Measurements from ENCODE around the gene KLHDC2.
"Not testable (repeated sequence)": the region's sequence is repeated elsewhere in the genome, so short reads cannot be mapped to it uniquely, and the experiment has no call there.

The KLHDC2 gene

GRCh38 chr14:49767571-49768300, at the start of gene KLHDC2:
TSS of gene KLHDC2 (plus strand) at chr14:49768153. CDS start at chr14:49768469, 316 bp downstream.
- peak; percentile 76 for DNase-seq (ENCODE audit: low spot score)

GRCh38 chr14:49720744-49721143, 47.2 kb upstream of the KLHDC2 start:
- DNase-seq (ENCODE audit: low spot score), result no peak

GRCh38 chr14:49721733-49722435, 46.1 kb upstream of the KLHDC2 start:
- DNase-seq (ENCODE audit: low spot score), result not testable (repeated sequence)

GRCh38 chr14:49727171-49727570, 40.8 kb upstream of the KLHDC2 start:
- no peak for DNase-seq (ENCODE audit: low spot score)

GRCh38 chr14:49732896-49733295, 35.1 kb upstream of the KLHDC2 start:
- DNase-seq (ENCODE audit: low spot score), result no peak

- no peak for DNase-seq (ENCODE audit: low spot score)
Observed at GRCh38 chr14:49733836-49734235, 34.1 kb upstream of the KLHDC2 start.

GRCh38 chr14:49735669-49736068, 32.3 kb upstream of the KLHDC2 start:
- not testable (repeated sequence) for DNase-seq (ENCODE audit: low spot score)

GRCh38 chr14:49745191-49745590, 22.8 kb upstream of the KLHDC2 start:
- DNase-seq (ENCODE audit: low spot score), result no peak

GRCh38 chr14:49746476-49746875, 21.5 kb upstream of the KLHDC2 start:
- not testable (repeated sequence) for DNase-seq (ENCODE audit: low spot score)

- DNase-seq (ENCODE audit: low spot score), result no peak
Observed at GRCh38 chr14:49754570-49755097, 13.3 kb upstream of the KLHDC2 start.

GRCh38 chr14:49755378-49755777, 12.6 kb upstream of the KLHDC2 start:
- no peak for DNase-seq (ENCODE audit: low spot score)

GRCh38 chr14:49761839-49762551, 6.0 kb upstream of the KLHDC2 start:
- DNase-seq (ENCODE audit: low spot score), result no peak

- no peak for DNase-seq (ENCODE audit: low spot score)
Observed at GRCh38 chr14:49766839-49767238, 1.1 kb upstream of the KLHDC2 start.

- DNase-seq (ENCODE audit: low spot score), result no peak
Observed at GRCh38 chr14:49767270-49767570, 733 bp upstream of the KLHDC2 start.

- DNase-seq (ENCODE audit: low spot score), result peak; percentile 34
Observed at GRCh38 chr14:49768301-49769121, 558 bp downstream of the KLHDC2 start.

GRCh38 chr14:49769171-49769570, 1.2 kb downstream of the KLHDC2 start:
- peak; percentile 29 for DNase-seq (ENCODE audit: low spot score)

GRCh38 chr14:49769581-49770211, 1.7 kb downstream of the KLHDC2 start:
- no peak for DNase-seq (ENCODE audit: low spot score)

- DNase-seq (ENCODE audit: low spot score), result peak; percentile 34
Observed at GRCh38 chr14:49770212-49770817, 2.4 kb downstream of the KLHDC2 start.

GRCh38 chr14:49771691-49772090, 3.7 kb downstream of the KLHDC2 start:
- DNase-seq (ENCODE audit: low spot score), result not testable (repeated sequence)

- DNase-seq (ENCODE audit: low spot score), result no peak
Observed at GRCh38 chr14:49774106-49774505, 6.2 kb downstream of the KLHDC2 start.

GRCh38 chr14:49778421-49778820, 10.5 kb downstream of the KLHDC2 start:
- DNase-seq (ENCODE audit: low spot score), result no peak

Data from hepatic stellate cell (primary cell).